Skin epidermis (tissue), 12 donors: ENCODE measurements around the gene MYO7A.

Experiments used
- H3K27ac ChIP-seq, 21 experiments: fragments of 200-600 bp; sonication (generic) in 11 of 21; one replicate each; pipeline ENCODE4 v1.5.0; 2020; ENCODE audit warnings: mild to moderate bottlenecking in 3 of 21, inconsistent platforms in 2 of 21, moderate library complexity in 2 of 21
- H3K4me3 ChIP-seq, 7 experiments: fragments of 200-600 bp; sonication (generic) in 2 of 7; one replicate each; pipeline ENCODE4 v1.5.0; 2020; ENCODE audit warnings: inconsistent platforms in 2 of 7, mild to moderate bottlenecking in 2 of 7, moderate library complexity in 1 of 7

The MYO7A gene

DNA sequence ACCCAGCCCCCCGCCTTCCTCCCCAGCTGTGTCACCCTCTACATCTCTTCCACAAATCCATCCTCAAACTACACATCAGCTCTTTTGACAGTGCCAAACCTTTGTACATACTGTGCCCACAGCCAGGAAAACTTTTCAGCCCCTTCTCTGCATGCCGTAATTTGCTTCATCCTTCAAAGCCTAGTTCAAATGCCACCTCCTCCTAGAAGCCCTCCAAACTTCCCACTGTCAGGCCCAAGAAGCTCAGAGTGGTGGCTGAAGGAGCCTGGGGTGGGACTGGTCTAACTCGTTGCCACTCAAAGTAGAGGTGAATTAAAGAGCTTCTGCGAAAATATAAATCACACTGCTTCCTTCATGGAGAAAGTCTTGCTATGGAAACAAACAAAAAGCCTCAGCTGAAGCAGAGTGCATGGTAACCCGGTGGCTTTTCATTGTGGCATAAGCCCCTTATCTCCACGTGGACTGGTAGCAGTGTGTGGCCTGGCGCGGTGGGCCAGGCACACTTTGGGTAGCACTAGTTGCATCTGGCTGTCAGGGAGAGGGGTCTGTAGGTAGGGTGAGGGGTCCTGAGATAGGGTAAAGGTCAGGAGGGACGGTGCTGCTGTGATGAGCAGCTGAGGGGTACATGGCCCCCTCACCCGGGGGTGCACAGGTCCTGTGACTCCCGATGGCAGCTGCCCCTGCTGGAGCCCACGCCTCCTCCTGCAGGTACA lies 76.9 kb downstream of the MYO7A start:
- Histone ChIP-seq H3K4me3 (no peak overlapping the region), H3K27ac (no peak overlapping the region)

DNA sequence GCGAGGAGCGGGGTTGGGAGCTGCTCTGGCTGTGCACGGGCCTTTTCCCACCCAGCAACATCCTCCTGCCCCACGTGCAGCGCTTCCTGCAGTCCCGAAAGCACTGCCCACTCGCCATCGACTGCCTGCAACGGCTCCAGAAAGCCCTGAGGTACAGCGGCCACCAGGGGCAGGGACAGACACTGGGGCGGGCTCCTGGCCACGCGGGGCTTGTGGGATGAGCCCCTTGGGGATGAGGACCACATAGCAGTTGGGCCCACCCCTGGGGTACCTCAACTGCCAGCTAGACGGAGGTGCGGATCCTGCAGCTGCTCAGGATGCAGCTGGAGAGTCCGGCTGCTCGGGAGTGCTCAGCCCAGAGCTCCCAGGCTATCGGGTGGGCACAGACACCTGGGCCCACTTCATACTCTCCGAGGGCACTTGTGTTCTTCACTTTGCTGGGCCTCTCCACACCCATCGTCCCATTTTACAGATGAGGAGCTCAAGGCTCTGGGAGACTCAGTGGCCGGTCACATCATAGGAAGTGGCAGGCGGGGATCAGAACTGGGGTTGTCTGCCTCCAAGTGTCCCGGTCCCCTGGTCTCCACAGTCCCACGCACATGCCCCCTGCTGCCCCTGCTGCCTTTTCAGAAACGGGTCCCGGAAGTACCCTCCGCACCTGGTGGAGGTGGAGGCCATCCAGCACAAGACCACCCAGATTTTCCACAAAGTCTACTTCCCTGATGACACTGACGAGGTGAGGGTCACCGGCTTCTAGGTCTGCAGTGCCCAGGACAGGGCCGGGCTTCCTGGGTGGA lies 77.6 kb downstream of the MYO7A start:
- Histone ChIP-seq H3K27ac (no peak overlapping the region), H3K4me3 (no peak overlapping the region)

DNA sequence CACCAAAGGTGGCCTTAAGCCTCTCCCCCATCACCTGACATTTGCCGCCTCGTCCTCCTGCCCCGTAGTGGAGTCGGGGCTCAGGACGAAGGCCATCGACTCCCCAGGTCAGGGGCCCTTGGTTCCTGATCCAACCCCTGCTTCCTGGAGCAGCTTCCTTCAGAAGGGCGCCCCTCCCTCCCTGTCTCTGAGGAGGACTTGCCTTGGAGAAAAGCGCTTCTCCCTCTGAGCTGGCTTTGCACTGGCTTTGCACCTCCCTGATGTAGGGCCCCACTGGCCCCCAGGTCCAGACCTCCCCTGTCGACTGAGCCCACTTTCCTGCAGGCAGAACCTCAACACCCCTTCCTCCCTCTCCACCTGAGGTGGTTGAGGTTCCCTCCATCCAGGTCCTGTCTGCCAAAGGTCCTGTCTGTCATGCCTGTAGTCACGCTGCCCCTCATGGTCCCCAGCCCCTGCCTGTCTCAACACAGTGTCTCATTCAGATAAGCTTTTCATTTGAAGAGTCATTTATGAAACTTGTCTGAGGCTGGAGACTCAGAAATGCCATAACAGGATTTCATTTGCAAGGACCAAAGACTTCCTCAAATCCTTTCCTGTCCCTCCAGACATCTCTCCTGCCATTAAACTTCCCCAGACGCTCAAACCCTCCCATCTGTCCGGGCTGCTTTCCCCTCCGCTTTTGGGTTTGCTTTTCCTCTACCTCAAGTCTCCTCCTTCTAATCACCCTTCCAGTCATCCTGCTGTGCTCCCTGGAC lies 78.4 kb downstream of the MYO7A start:
- no peak overlapping the region for H3K4me3 ChIP-seq

DNA sequence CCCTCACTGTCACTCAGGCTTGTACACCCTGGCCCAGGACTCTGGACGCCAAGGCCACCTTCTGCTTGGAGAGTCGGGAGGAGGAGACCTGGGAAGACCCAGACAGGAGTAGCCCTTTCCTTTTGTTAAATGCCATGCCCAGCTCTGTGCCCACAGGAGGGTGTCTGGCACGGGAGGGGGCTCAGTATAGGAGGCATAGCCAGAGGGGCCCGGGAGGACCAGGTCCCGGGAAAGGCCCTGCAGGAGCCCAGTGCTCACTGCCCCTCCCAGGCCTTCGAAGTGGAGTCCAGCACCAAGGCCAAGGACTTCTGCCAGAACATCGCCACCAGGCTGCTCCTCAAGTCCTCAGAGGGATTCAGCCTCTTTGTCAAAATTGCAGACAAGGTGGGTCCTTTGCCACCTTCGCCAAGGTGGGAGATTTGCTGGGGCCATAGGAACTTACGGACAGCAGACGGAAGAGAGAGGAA lies 79.0 kb downstream of the MYO7A start:
- no peak overlapping the region for H3K27ac ChIP-seq
- no peak overlapping the region for H3K4me3 ChIP-seq

More for the DNA sequence above, 78.4 kb downstream of the MYO7A start:
- no peak overlapping the region for H3K27ac ChIP-seq

DNA sequence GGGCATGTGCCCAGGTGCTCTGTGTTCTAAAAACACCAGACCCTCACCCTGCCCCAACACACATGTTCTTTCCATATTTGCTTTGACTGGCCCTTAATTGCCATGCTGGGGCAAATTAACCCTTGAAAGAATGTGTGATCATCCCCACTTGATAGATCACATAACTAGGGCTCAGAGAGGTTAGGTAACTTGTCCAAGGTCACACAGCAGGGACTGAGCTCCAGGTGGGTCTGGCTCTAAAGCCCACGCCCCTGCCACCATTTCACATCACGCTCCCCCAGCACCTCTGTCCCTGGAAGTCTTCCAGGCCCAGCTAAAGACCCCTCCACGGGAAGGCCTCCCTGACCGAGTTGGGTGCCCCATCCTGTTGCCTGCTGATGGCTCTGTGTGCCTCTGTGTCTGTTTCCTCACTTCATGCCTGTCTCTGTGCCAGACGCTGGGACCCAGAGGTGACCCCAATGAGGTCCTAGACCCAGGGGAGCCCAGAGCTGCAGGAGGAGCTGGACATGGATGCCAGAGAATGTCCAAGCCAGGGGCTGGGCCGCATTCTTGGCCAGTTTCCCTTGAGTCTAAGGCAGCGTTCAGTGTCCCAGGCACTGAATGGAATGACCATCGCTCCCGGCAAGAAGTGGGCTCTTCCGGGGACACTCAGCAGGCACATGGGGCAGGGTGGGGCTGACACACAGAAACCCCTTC lies 79.7 kb downstream of the MYO7A start:
- Histone ChIP-seq H3K4me3 (no peak overlapping the region), H3K27ac (no peak overlapping the region)

DNA sequence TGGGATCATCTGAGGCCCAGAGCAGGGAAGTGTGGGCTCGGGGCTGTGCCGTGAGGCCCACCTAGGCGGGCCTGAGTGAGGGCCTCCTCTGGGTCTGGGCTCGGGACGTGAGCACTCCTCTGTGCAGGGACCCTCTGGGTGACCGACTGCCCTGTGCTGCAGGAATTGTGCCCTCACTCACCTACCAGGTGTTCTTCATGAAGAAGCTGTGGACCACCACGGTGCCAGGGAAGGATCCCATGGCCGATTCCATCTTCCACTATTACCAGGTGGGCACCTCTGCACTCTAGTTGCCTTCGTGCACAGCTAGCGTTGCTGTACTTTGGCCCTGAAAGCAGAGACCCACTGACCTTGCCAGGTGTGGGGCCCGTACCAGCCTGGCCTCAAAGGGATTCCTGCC lies 80.5 kb downstream of the MYO7A start:
- no peak overlapping the region for H3K27ac ChIP-seq
- no peak overlapping the region for H3K4me3 ChIP-seq

DNA sequence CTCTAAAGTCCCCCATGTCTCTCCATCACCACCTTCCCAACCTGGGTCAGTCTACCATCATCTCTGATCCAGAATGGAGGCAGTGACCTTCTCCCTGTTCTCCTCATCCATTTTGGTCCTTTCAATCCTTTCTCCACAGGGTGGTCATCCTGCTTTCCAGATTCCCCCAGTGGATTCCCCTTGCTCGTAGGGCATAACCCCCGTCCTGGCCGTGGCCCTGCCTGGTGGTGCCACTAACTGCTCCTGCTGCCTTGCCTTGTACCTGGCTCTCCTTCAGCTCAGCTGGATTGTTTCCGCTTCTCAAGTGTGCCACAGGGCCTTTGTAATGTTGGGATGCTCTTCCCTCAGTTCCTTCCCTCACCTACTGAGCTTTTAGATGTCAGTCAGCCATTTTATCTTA lies 81.6 kb downstream of the MYO7A start:
- no peak overlapping the region for H3K4me3 ChIP-seq
- H3K27ac ChIP-seq, result no peak overlapping the region

DNA sequence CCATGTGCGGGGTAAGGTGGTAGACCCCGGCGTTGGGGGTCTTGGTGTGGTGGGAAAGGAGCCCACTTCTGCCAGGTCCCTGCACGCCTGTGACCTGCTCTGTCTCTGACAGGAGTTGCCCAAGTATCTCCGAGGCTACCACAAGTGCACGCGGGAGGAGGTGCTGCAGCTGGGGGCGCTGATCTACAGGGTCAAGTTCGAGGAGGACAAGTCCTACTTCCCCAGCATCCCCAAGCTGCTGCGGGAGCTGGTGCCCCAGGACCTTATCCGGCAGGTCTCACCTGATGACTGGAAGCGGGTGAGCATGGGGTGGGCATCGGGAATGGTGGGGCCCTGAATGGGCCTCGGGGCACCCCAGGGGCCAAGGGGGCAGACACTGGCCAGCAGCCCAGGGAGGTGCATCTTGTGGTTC lies 83.0 kb downstream of the MYO7A start:
- no peak overlapping the region for H3K4me3 ChIP-seq

DNA sequence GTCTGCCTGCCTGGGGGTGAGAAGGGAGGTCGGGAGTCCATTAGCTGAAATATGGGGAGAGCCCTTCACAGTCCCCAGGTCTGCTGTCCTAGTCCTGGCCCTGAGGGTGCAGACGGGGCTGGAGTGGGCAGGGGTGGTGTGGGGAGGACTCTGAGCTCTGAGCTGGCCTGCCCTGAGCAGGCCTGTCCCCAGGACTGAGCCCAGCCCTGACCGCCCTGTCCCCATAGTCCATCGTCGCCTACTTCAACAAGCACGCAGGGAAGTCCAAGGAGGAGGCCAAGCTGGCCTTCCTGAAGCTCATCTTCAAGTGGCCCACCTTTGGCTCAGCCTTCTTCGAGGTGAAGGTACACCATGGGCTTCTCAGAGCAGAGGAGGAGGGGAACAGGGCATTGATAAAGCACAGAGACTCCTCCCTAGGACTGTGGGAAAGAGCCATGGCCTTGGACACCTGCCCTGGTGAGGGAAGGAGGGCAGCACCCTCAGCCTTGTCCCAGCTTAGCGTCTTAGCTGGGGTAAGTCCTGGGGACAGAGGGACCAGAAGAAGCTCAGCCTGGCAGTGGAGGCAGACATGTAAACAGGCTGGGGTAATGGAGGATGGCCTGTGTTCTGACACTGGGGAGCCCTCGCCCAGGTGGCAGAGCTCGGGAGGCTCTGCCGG lies 83.7 kb downstream of the MYO7A start:
- Histone ChIP-seq H3K4me3 (no peak overlapping the region), H3K27ac (no peak overlapping the region)

More for the DNA sequence above, 83.0 kb downstream of the MYO7A start:
- H3K27ac ChIP-seq, result no peak overlapping the region

DNA sequence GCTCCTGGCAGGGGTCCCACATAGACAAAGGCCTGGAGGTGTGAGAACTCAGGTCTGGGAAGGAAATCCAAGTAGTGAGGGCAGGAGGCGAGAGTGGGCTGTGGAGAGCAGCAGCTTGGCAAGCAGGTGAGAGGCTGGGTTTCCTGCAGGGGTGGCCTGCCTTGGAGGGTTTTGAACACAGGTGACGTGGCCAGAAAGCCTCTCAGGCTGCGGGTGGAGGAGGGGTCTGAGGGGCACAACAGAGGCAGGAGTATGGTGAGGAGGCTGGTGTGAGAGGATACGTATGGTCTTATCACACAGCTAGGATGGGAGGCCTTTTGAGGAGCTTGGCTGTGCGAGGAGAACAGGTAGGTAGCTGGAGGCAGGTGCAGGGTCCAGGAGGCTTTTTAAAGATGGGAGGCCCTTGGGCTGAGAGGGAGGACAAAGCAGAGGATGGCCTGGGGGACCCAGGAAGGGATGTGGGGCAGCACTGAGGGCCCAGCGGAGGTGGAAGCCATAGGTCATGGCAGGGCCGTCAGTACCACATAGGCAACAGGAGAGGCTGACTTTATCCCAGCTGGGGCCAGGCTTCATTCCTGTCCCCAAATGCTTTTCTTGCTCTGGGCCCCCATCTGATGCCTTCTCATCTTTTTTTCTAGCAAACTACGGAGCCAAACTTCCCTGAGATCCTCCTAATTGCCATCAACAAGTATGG lies 84.4 kb downstream of the MYO7A start:
- Histone ChIP-seq H3K4me3 (no peak overlapping the region), H3K27ac (no peak overlapping the region)

DNA sequence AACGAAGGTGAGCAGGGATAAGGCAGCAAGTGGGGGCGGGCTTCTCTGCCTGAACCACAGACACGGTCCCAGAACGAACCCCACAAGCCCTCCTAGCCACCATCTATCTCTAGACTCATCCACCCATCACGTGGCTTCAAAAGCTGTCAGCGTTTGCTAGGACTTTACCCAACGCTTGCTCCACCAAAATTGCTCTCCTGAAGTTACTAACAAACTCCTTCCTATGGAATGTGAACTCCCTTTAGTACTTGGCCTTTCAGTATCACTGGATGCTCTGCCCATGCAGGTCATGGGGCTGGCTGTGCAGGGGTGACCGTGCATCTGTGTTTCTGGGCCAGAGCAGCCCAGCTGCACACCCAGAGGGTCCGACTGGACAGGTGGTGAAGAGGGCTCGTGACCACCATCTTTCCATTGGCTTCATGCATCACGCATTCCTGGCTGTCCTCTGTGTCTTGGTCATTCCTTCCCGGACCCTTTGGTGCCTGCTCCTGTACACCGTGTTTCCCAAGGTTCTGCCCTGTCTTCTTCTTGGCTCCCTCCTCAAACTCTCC lies 85.1 kb downstream of the MYO7A start:
- Histone ChIP-seq H3K4me3 (no peak overlapping the region), H3K27ac (no peak overlapping the region)

DNA sequence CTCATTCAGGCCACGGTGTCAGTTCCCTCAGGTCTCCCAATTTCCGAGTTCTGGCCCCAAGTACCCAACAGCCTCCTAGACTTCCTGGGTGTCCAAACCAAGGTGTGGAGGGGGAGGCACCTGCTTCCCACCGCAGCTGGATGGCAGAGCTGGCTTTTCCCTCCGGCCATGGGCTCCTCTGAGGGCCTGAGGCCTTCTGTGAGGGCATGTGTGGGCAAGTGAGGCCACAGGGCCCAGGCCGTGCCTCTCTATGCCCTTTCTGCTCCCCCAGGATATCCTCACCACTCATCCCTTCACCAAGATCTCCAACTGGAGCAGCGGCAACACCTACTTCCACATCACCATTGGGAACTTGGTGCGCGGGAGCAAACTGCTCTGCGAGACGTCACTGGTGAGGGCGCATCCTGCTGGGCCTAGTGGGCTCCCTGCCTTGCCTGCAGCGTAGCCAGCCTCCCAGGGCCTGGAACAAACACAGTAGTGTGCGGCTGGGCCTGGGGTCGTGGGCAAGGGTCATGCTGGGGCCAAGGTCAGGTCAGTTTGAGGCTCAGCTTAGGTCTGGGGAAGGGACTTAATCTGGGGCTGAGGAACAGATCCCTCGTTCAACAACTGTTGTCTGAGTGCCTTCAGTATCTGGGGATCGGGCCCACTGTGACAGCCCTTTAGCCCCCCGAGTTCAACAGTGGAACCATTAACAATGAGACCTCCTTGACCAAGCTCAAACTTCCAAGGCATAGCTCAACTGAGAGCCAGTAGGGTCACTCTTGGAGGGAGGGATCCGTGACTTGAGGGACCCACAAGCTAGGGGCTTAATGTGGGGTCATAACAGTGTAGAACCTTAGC lies 85.8 kb downstream of the MYO7A start:
- Histone ChIP-seq H3K27ac (no peak overlapping the region), H3K4me3 (no peak overlapping the region)

DNA sequence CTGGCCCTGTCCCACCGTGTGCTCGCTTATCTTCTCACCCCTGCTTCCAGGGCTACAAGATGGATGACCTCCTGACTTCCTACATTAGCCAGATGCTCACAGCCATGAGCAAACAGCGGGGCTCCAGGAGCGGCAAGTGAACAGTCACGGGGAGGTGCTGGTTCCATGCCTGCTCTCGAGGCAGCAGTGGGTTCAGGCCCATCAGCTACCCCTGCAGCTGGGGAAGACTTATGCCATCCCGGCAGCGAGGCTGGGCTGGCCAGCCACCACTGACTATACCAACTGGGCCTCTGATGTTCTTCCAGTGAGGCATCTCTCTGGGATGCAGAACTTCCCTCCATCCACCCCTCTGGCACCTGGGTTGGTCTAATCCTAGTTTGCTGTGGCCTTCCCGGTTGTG lies 86.5 kb downstream of the MYO7A start:
- Histone ChIP-seq H3K4me3 (no peak overlapping the region), H3K27ac (no peak overlapping the region)

DNA sequence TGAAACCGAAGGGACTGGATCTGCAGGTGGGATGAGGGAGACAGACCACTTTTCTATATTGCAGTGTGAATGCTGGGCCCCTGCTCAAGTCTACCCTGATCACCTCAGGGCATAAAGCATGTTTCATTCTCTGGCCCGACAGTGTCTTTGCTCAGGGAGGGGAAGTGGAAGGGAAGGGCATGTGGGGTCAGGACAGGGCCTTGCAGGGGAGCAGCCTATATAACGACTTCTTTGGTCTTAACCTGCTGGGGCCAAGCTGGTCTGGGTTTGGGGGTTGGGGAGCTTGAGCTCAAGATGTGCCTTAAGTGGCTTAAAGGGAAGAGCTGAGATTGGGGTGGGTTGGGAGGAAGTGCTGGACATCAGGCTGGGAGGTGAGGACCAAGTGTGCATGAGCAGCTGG lies 87.1 kb downstream of the MYO7A start:
- Histone ChIP-seq H3K27ac (no peak overlapping the region), H3K4me3 (no peak overlapping the region)

DNA sequence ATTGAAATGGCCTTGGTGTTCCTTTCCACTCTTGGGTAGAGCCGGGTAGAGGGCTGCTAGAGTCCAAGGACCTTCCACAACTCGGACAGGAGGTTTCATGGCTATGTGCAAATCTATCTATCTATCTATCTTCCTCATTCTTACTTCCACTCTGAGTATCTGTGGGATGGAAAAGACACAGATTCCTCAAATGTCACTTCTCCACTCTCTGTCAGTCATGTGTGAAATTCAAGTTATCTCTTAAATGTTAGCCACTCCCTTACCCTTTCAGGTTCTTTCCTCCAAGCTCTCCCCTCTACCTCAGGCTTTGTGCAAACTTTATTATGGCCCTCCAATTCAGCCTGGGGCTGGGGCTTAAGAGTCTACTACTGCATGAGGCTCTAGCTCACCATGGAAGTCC lies 89.1 kb downstream of the MYO7A start:
- H3K4me3 ChIP-seq, result no peak overlapping the region

DNA sequence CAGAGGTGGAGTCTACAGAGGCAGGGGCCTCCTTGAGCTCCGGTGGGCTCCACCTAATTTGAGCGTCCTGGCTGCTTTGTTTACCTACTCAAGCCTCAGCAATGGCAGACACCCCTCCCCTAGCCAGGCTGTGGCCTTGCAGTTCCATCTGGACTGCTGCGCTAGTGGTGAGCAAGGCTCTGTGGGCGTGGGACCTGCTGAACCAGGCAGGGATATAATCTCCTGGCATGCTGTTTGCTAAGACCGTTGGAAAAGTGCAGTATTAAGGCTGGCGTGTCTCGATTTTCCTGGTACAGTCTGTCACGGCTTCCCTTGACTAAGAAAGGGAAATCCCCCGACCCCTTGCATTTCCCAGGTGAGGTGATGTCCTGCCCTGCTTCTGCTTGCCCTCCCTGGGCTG lies 95.8 kb downstream of the MYO7A start:
- H3K27ac ChIP-seq, result no peak overlapping the region
- H3K4me3 ChIP-seq, result no peak overlapping the region

More for the DNA sequence above, 89.1 kb downstream of the MYO7A start:
- no peak overlapping the region for H3K27ac ChIP-seq

DNA sequence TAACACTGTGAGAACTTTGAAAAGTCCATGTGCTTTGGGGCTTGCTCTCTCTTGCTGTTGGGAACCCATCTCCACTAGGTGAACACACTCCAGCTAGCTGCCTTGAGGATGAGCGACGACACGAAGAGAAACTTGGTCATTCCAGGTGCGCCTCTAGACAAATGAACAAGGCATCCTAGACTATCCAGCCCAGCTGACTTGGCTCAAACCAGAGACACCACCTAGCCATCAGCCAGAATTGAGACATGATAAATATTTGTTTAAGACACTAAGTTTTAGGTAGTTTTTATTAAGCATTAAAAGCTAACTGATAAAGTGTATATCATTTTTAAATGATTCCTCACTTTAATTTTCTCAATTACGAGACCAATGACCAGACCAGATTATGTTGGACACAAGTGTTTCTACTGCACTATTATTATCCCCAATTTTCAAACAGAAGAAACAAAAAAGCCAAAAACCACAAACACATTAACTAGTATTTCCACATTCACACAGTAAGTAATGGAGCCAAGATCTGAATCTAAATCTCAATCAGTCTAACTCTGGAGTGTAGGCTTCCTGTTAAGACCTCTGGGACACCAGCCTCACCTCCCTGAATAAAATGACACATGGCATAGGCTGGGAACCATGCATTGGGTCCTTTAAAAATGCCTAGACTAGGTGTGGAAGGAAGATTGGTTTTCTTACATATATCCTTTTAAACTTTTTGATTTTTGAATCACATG lies 103.0 kb downstream of the MYO7A start:
- H3K27ac ChIP-seq, result no peak overlapping the region
- no peak overlapping the region for H3K4me3 ChIP-seq
